Tibial nerve (tissue), 4 donors: ENCODE data around the gene NCR3LG1. TPM values are rescaled to one million over a fixed set of nuclear protein-coding genes. Genes with fewer than 3 reads are reported as not detected.

Experiments
- DNase-seq, 2 donors: peaks; one replicate each; pipeline ENCODE4 v3.0.0-alpha.2; 2019; ENCODE audit warnings: low spot score in 2 of 2
- H3K27ac ChIP-seq, 4 donors: fragments of 200-600 bp; sonication (generic) in 3 of 4; one replicate each; pipeline ENCODE4 v1.5.1; 2017 to 2019; ENCODE audit warnings: mild to moderate bottlenecking in 1 of 4
- H3K27me3 ChIP-seq, 2 donors: fragments of 200-600 bp; sonication (generic) in 1 of 2; one replicate each; pipeline versions ENCODE4 v1.5.1 to v1.6.0; 2017 to 2019
- H3K36me3 ChIP-seq, 3 donors: fragments of 200-600 bp; sonication (generic); one replicate each; pipeline ENCODE4 v1.5.1; 2018 to 2019
- H3K4me1 ChIP-seq, 4 donors: fragments of 200-600 bp; sonication (generic) in 3 of 4; one replicate each; pipeline ENCODE4 v1.5.1; 2017 to 2019
- H3K4me3 ChIP-seq, 4 donors: fragments of 200-600 bp; sonication (generic) in 3 of 4; one replicate each; pipeline ENCODE4 v1.5.1; 2017 to 2019; ENCODE audit warnings: mild to moderate bottlenecking in 1 of 4, moderate library complexity in 1 of 4
- H3K9me3 ChIP-seq, 4 donors: fragments of 200-600 bp; sonication (generic) in 3 of 4; one replicate each; pipeline ENCODE4 v1.5.1; 2017 to 2019
- CTCF ChIP-seq, 5 experiments: fragments of 200-600 bp in 3 of 5; fragments of 450-650 bp in 2 of 5; sonication (generic) in 3 of 5; IDR thresholded peaks; one replicate each; pipeline ENCODE4 v1.5.1; 2016 to 2019; ENCODE audit warnings: antibody characterized with exemption in 5 of 5, mild to moderate bottlenecking in 3 of 5, moderate library complexity in 2 of 5
- EP300 ChIP-seq, 2 donors: sonication (generic); formaldehyde crosslinking; IDR thresholded peaks; one replicate each; pipeline ENCODE4 v1.6.1; 2017; ENCODE audit warnings: antibody characterized with exemption in 2 of 2, mild to moderate bottlenecking in 1 of 2
- POLR2A ChIP-seq, 2 donors: fragments of 450-650 bp; IDR thresholded peaks; one replicate each; pipeline ENCODE4 v1.6.1; 2017; ENCODE audit warnings: antibody characterized with exemption in 2 of 2, mild to moderate bottlenecking in 2 of 2, moderate library complexity in 2 of 2
- WGBS, 2 donors: methylation state at CpG; one replicate each; pipeline ENCODE4 v1.1.5; 2018; 5-methylcytosine and 5-hydroxymethylcytosine counted together
- total RNA-seq, 4 donors: library from RNA; depleted of rRNA; stranded (reverse); fragments of >200 nt; gene quantifications; one replicate each; pipeline ENCODE4 v1.1.0, GENCODE V29; 2016

Gene NCR3LG1
- total RNA-seq, 4 donors from 2014 or later: 1.0 to 2.2 (median 2.0) TPM

- no peak for DNase-seq
- H3K36me3 ChIP-seq: no peaks in the 10 kb centered on the region
These were observed 63.4 kb downstream of the NCR3LG1 start for GRCh38 chr11:17414992-17415391.

GRCh38 chr11:17415523-17416104 is 64.0 kb downstream of the NCR3LG1 start:
- WGBS, 2 donors: 55 to 87% methylated on average over 6 of the region's 6 CpGs
- Histone ChIP-seq H3K27me3 (peaks cover 0 to 4% of the 10 kb centered on the region in 2 donors), H3K36me3 (no peaks in the 10 kb centered on the region), H3K4me3 (no peak overlapping the region), H3K9me3 (no peaks in the 10 kb centered on the region), H3K27ac (no peak overlapping the region), H3K4me1 (no peaks in the 10 kb centered on the region)
- DNase-seq: no peak
- no peak for TF ChIP-seq CTCF (IDR thresholded peaks at IDR 0.05)
- no peak for TF ChIP-seq POLR2A (IDR thresholded peaks at IDR 0.05)
- no peak for TF ChIP-seq EP300 (IDR thresholded peaks at IDR 0.05)

More at GRCh38 chr11:17414992-17415391, 63.4 kb downstream of the NCR3LG1 start:
- WGBS, 2 donors: 82 to 92% methylated on average over 5 of the region's 5 CpGs
- no peak overlapping the region for H3K27ac ChIP-seq
- TF ChIP-seq EP300 (IDR thresholded peaks at IDR 0.05) (no peak), POLR2A (IDR thresholded peaks at IDR 0.05) (no peak), CTCF (IDR thresholded peaks at IDR 0.05) (no peak)
- no peak overlapping the region for H3K4me3 ChIP-seq
- H3K9me3 ChIP-seq: no peaks in the 10 kb centered on the region
- no peaks in the 10 kb centered on the region for H3K4me1 ChIP-seq
- peaks cover 0 to 4% of the 10 kb centered on the region in 2 donors for H3K27me3 ChIP-seq

DNA sequence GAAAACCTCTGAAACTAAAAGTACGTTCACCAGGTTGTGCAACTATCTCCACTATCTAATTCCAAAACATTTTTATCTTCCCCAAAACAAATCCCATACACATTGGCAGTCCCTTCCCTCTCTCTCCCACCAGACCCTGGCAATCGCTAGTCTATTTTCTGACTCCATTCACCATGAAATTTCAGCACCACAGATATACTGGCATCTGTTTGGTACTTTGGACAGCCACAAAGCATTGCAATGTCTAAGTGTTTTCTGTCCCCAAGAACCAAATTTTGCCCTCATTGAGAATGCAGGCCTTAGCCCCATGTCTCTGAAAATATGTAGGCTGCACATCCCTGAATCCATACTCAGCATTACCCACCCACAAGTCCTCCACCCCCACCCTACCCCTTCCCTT is 64.9 kb downstream of the NCR3LG1 start:
- Histone ChIP-seq H3K27ac (no peak overlapping the region), H3K27me3 (peaks cover 0 to 4% of the 10 kb centered on the region in 2 donors), H3K36me3 (no peaks in the 10 kb centered on the region), H3K9me3 (no peaks in the 10 kb centered on the region), H3K4me3 (no peak overlapping the region), H3K4me1 (no peaks in the 10 kb centered on the region)
- WGBS, 2 donors: 75 to 86% methylated on average over 2 of the region's 2 CpGs
- TF ChIP-seq EP300 (IDR thresholded peaks at IDR 0.05): no peak
- TF ChIP-seq POLR2A (IDR thresholded peaks at IDR 0.05): no peak
- DNase-seq: no peak

- peaks cover 0 to 4% of the 10 kb centered on the region in 2 donors for H3K27me3 ChIP-seq
- 51 to 64% methylated on average over 2 of the region's 2 CpGs for WGBS, 2 donors
- no peaks in the 10 kb centered on the region for H3K4me1 ChIP-seq
- no peaks in the 10 kb centered on the region for H3K9me3 ChIP-seq
- H3K36me3 ChIP-seq: no peaks in the 10 kb centered on the region
- TF ChIP-seq EP300 (IDR thresholded peaks at IDR 0.05) (no peak), POLR2A (IDR thresholded peaks at IDR 0.05) (no peak), CTCF (IDR thresholded peaks at IDR 0.05) (no peak)
- no peak overlapping the region for H3K4me3 ChIP-seq
- no peak overlapping the region for H3K27ac ChIP-seq
- no peak for DNase-seq
These were observed 67.0 kb downstream of the NCR3LG1 start for GRCh38 chr11:17418444-17419081.

DNA sequence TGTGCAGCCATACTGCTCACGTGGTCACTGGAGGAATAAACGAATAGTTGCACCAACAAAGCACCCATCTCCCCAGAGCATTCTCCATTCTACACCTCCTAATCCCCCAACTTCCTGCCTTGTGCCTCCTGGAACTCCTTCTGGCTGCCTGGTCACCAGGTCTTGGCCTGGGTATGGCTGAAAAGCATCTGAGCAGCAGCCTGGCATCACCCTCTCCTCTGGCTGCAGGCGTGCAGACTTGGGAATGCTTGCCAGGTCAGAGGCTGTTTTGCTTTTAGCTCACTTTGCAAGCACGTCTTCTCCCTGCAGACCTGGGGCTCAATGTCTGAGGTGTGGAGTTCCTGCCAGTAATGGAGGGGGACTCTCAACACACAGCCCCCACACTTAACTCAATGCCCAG is 70.2 kb downstream of the NCR3LG1 start:
- Histone ChIP-seq H3K4me3 (no peak overlapping the region), H3K36me3 (no peaks in the 10 kb centered on the region), H3K9me3 (no peaks in the 10 kb centered on the region), H3K27me3 (peaks cover 0 to 4% of the 10 kb centered on the region in 2 donors), H3K27ac (no peak overlapping the region), H3K4me1 (no peaks in the 10 kb centered on the region)
- TF ChIP-seq CTCF (IDR thresholded peaks at IDR 0.05): no peak
- no peak for TF ChIP-seq POLR2A (IDR thresholded peaks at IDR 0.05)
- TF ChIP-seq EP300 (IDR thresholded peaks at IDR 0.05): no peak
- DNase-seq: no peak
- WGBS, 2 donors: 53 to 63% methylated on average over 4 of the region's 4 CpGs
